Uterus (tissue), 4 donors: ENCODE measurements around the gene CNPY1. TPM values are rescaled to one million over a fixed set of nuclear protein-coding genes. Genes with fewer than 3 reads are reported as not detected.

Experiments used
- DNase-seq, 2 donors: peaks; one replicate each; pipeline ENCODE4 v3.0.0-alpha.2; 2019 to 2020
- H3K27ac ChIP-seq, 2 donors: fragments of 200-600 bp; sonication (generic); 1 replicate in 1 of 2; 2 replicates in 1 of 2; pipeline ENCODE4 v1.5.1; 2016 to 2018
- H3K27me3 ChIP-seq, 2 donors: fragments of 200-600 bp; sonication (generic); one replicate each; pipeline ENCODE4 v1.5.1; 2018 to 2019; ENCODE audit warnings: control low read depth in 1 of 2
- H3K36me3 ChIP-seq, 2 donors: fragments of 200-600 bp; sonication (generic); one replicate each; pipeline ENCODE4 v1.5.1; 2019; ENCODE audit warnings: control low read depth in 1 of 2
- H3K4me1 ChIP-seq, 2 donors: fragments of 200-600 bp; sonication (generic); one replicate each; pipeline ENCODE4 v1.5.1; 2018 to 2019; ENCODE audit warnings: control low read depth in 1 of 2
- H3K4me3 ChIP-seq, 2 donors: fragments of 200-600 bp; sonication (generic); 1 replicate in 1 of 2; 2 replicates in 1 of 2; pipeline ENCODE4 v1.5.1; 2018 to 2019; ENCODE audit warnings: mild to moderate bottlenecking in 1 of 2
- H3K9me3 ChIP-seq, 2 donors: fragments of 200-600 bp; sonication (generic); one replicate each; pipeline ENCODE4 v1.5.1; 2019; ENCODE audit warnings: control low read depth in 1 of 2
- CTCF ChIP-seq, 4 experiments: fragments of 200-600 bp in 2 of 4; fragments of 450-650 bp in 2 of 4; sonication (generic) in 2 of 4; IDR thresholded peaks; one replicate each; pipeline ENCODE4 v1.5.1; 2016 to 2019; ENCODE audit warnings: antibody characterized with exemption in 4 of 4, mild to moderate bottlenecking in 2 of 4, moderate library complexity in 1 of 4
- POLR2A ChIP-seq, 2 donors: fragments of 450-650 bp; IDR thresholded peaks; one replicate each; pipeline ENCODE4 v1.6.1; 2016; ENCODE audit warnings: antibody characterized with exemption in 2 of 2, mild to moderate bottlenecking in 1 of 2, moderate library complexity in 1 of 2
- intact Hi-C: fragments of 100-400 bp; cut with DNase I; formaldehyde crosslinking; loops from one replicate; pipeline ENCODE4 v1.15.1; 2023; ENCODE audit warnings: low total_unique reads
- total RNA-seq, 4 donors: library from RNA; depleted of rRNA in 3 of 4; stranded (reverse); fragments of >200 nt in 3 of 4; gene quantifications; one replicate each; pipeline versions ENCODE4 v1.1.0 to v1.2.4, GENCODE V29; 2014 to 2023
- donor health status: DM: yes; HTN: yes; CAD: no.

Gene CNPY1
- total RNA-seq, 4 donors from 2014 or later: not detected

GRCh38 chr7:155527664-155528063, 18.7 kb downstream of the CNPY1 start:
- DNase-seq: no peak
- intact Hi-C loops: no loop called here
- H3K36me3 ChIP-seq: no peaks in the 10 kb centered on the region

GRCh38 chr7:155526225-155526624, 20.1 kb downstream of the CNPY1 start:
- peaks cover 0 to 8% of the 10 kb centered on the region in 2 donors for H3K27me3 ChIP-seq
- no peaks in the 10 kb centered on the region for H3K36me3 ChIP-seq
- TF ChIP-seq CTCF (IDR thresholded peaks at IDR 0.05): no peak
- H3K27ac ChIP-seq: no peak overlapping the region
- no peaks in the 10 kb centered on the region for H3K4me1 ChIP-seq
- H3K9me3 ChIP-seq: no peaks in the 10 kb centered on the region
- H3K4me3 ChIP-seq: no peak overlapping the region
- intact Hi-C loops: no loop called here
- no peak for DNase-seq

More at GRCh38 chr7:155527664-155528063, 18.7 kb downstream of the CNPY1 start:
- H3K9me3 ChIP-seq: no peaks in the 10 kb centered on the region
- no peak overlapping the region for H3K4me3 ChIP-seq
- no peak overlapping the region for H3K27ac ChIP-seq
- TF ChIP-seq POLR2A (IDR thresholded peaks at IDR 0.05) (no peak), CTCF (IDR thresholded peaks at IDR 0.05) (no peak)
- no peaks in the 10 kb centered on the region for H3K4me1 ChIP-seq
- H3K27me3 ChIP-seq: peaks cover 0 to 20% of the 10 kb centered on the region in 2 donors

GRCh38 chr7:155524018-155524556, 22.3 kb downstream of the CNPY1 start:
- no peak for DNase-seq
- TF ChIP-seq CTCF (IDR thresholded peaks at IDR 0.05): no peak
- TF ChIP-seq POLR2A (IDR thresholded peaks at IDR 0.05): no peak
- intact Hi-C loops: no loop called here
- Histone ChIP-seq H3K36me3 (no peaks in the 10 kb centered on the region), H3K4me3 (no peak overlapping the region), H3K4me1 (no peaks in the 10 kb centered on the region), H3K9me3 (no peaks in the 10 kb centered on the region), H3K27ac (no peak overlapping the region), H3K27me3 (no peaks in the 10 kb centered on the region)

GRCh38 chr7:155523168-155523675, 23.1 kb downstream of the CNPY1 start:
- Histone ChIP-seq H3K9me3 (no peaks in the 10 kb centered on the region), H3K36me3 (no peaks in the 10 kb centered on the region), H3K27me3 (no peaks in the 10 kb centered on the region), H3K4me1 (no peaks in the 10 kb centered on the region), H3K4me3 (no peak overlapping the region), H3K27ac (no peak overlapping the region)
- no peak for DNase-seq
- intact Hi-C loops: no loop called here
- TF ChIP-seq POLR2A (IDR thresholded peaks at IDR 0.05) (no peak), CTCF (IDR thresholded peaks at IDR 0.05) (no peak)

- intact Hi-C loops: no loop called here
- no peak for DNase-seq
- no peaks in the 10 kb centered on the region for H3K9me3 ChIP-seq
- H3K27ac ChIP-seq: no peak overlapping the region
- TF ChIP-seq CTCF (IDR thresholded peaks at IDR 0.05) (no peak), POLR2A (IDR thresholded peaks at IDR 0.05) (no peak)
- H3K36me3 ChIP-seq: no peaks in the 10 kb centered on the region
- H3K27me3 ChIP-seq: no peaks in the 10 kb centered on the region
- H3K4me3 ChIP-seq: no peak overlapping the region
- no peaks in the 10 kb centered on the region for H3K4me1 ChIP-seq
These were observed 24.5 kb downstream of the CNPY1 start for GRCh38 chr7:155521743-155522398.
